Vagina (tissue), 2 donors: ENCODE data around the gene P3H1.

Experiments
- CTCF ChIP-seq, 3 experiments: fragments of 450-650 bp in 2 of 3; fragments of 200-600 bp in 1 of 3; sonication (generic) in 1 of 3; IDR thresholded peaks; one replicate each; pipeline ENCODE4 v1.5.1; 2017 to 2019; ENCODE audit warnings: antibody characterized with exemption in 3 of 3, mild to moderate bottlenecking in 2 of 3, moderate library complexity in 2 of 3
- POLR2A ChIP-seq, 2 donors: fragments of 450-650 bp; IDR thresholded peaks; one replicate each; pipeline ENCODE4 v1.6.1; 2017; ENCODE audit warnings: antibody characterized with exemption in 2 of 2, mild to moderate bottlenecking in 2 of 2, moderate library complexity in 2 of 2
- POLR2AphosphoS5 ChIP-seq, 2 donors: sonication (generic); formaldehyde crosslinking; IDR thresholded peaks; one replicate each; pipeline ENCODE4 v1.9.0; 2017; ENCODE audit warnings: antibody characterized with exemption in 2 of 2, mild to moderate bottlenecking in 2 of 2, low read depth in 1 of 2; ENCODE audit not compliant: insufficient read depth in 1 of 2

DNA sequence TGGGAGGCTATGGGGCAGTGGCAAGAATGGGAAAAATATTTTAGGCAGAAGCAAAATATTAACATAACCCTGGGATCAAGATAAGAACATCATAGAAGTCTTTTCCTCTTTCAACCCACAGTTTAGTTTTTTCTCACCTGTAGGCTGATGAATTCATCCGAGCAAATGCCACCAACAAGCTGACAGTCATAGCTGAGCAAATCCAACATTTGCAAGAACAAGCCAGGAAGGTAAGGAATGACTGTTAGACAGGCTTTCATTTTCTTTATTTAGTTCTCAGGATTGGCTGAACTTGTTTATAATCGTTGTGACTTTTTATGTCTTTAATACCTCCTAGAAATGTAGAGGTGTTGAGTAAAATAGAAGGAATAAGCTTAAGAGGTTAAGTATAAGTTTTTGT lies 6.6 kb upstream of the P3H1 start:
- TF ChIP-seq POLR2AphosphoS5 (IDR thresholded peaks at IDR 0.05; ENCODE audit: insufficient read depth in 1 of 2, low read depth in 1 of 2) (no peak), CTCF (IDR thresholded peaks at IDR 0.05) (no peak), POLR2A (IDR thresholded peaks at IDR 0.05) (no peak)
